MCF 10A (cell line): ENCODE measurements around the gene GALK1. TPM values are rescaled to one million over a fixed set of nuclear protein-coding genes. Genes with fewer than 3 reads are reported as not detected.
A peak's percentile ranks its signal among the peaks of the same experiment; 100 is the strongest.
"Not testable (repeated sequence)": the region's sequence is repeated elsewhere in the genome, so short reads cannot be mapped to it uniquely, and the experiment has no call there.

Experiments used
- BruUV-seq: library from RNA; stranded (reverse); fragments of 400-500 nt; replicated peaks from 2 replicates; lab custom pipeline; 2021; lab: Mats Ljungman, UMichigan
- CTCF ChIA-PET: fragments of 300-600 bp; sonication (Branson Sonifier 250); formaldehyde crosslinking; extraction: SDS; loops from one replicate; lab custom pipeline; 2021; ENCODE audit warnings: antibody characterized with exemption, inconsistent platforms; lab: Yijun Ruan, JAX
- POLR2A ChIA-PET: fragments of 300-600, 350-650 bp; sonication (Branson Sonifier 250); formaldehyde crosslinking; extraction: SDS; loops from one replicate; lab custom pipeline; 2020; ENCODE audit warnings: antibody characterized with exemption, inconsistent platforms; lab: Yijun Ruan, JAX
- DNase-seq: peaks from one replicate; pipeline ENCODE4 v3.0.0-alpha.2; 2018; ENCODE audit not compliant: unreplicated experiment
- H3K27ac Mint-ChIP-seq: one replicate; pipeline ENCODE4 v1.8.0; 2022; ENCODE audit warnings: mild to moderate bottlenecking, low read depth, mixed read lengths; ENCODE audit not compliant: unreplicated experiment
- H3K27me3 Mint-ChIP-seq: one replicate; pipeline ENCODE4 v1.8.0; 2022; ENCODE audit warnings: mixed read lengths; ENCODE audit not compliant: insufficient read depth, unreplicated experiment
- H3K36me3 Mint-ChIP-seq: one replicate; pipeline ENCODE4 v1.8.0; 2022; ENCODE audit warnings: mild to moderate bottlenecking, moderate library complexity, mixed read lengths; ENCODE audit not compliant: insufficient read depth, unreplicated experiment
- H3K4me1 Mint-ChIP-seq: one replicate; pipeline ENCODE4 v1.8.0; 2022; ENCODE audit warnings: mixed read lengths; ENCODE audit not compliant: insufficient read depth, unreplicated experiment
- H3K4me3 Mint-ChIP-seq: one replicate; pipeline ENCODE4 v1.8.0; 2022; ENCODE audit warnings: mild to moderate bottlenecking, moderate library complexity, mixed read lengths; ENCODE audit not compliant: unreplicated experiment
- H3K9me3 Mint-ChIP-seq: one replicate; pipeline ENCODE4 v1.8.0; 2022; ENCODE audit warnings: mixed read lengths; ENCODE audit not compliant: unreplicated experiment
- CTCF ChIP-seq: fragments of 200-600 bp; IDR thresholded peaks from one replicate; pipeline ENCODE4 v1.8.0; 2022; ENCODE audit warnings: antibody characterized with exemption, mild to moderate bottlenecking; ENCODE audit not compliant: unreplicated experiment
- intact Hi-C: fragments of 100-400 bp; cut with micrococcal nuclease; formaldehyde crosslinking; loops from 2 replicates; pipeline ENCODE4 v1.14.1; 2022
- total RNA-seq: library from RNA; stranded (reverse); gene quantifications from 2 replicates; pipeline ENCODE4 v1.2.3, GENCODE V29; 2022

The GALK1 gene
- total RNA-seq, 1 experiment from 2014 or later: 8.7 TPM

GRCh38 chr17:75778861-75779249, 13.9 kb upstream of the GALK1 start:
- Mint-ChIP-seq H3K4me1 (peaks cover 18% of the 10 kb centered on the region), H3K36me3 (peaks cover 49% of the 10 kb centered on the region), H3K27ac (peak overlapping the region; percentile 100), H3K27me3 (no peaks in the 10 kb centered on the region), H3K4me3 (peak overlapping the region; percentile 93), H3K9me3 (no peaks in the 10 kb centered on the region)
- ChIA-PET POLR2A (interaction anchor here (0.6 to 8.0 kb wide), 15 partner anchors 6 to 200 kb away, joined by 3 to 153 read pairs (median 7); partner anchors contain the start of genes ACOX1, GALK1, TEN1 and TRIM47), CTCF (interaction anchor here (0.6 to 1.1 kb wide), 3 partner anchors 71 to 193 kb away, joined by 3 to 5 read pairs (median 4); no protein-coding TSS in a partner anchor)
- no TSS peak for BruUV-seq
- DNase-seq: no peak
- intact Hi-C loops: loop anchor here (2.0 to 5.0 kb wide), 2 partner anchors 38 to 98 kb away; no protein-coding TSS in a partner anchor
- peak; percentile 55 for TF ChIP-seq CTCF

- intact Hi-C loops: loop anchor here (2.0 to 5.0 kb wide), 2 partner anchors 39 to 99 kb away; no protein-coding TSS in a partner anchor
- Mint-ChIP-seq H3K36me3 (peaks cover 49% of the 10 kb centered on the region), H3K27ac (peak overlapping the region; percentile 100), H3K4me3 (peak overlapping the region; percentile 93), H3K4me1 (peaks cover 18% of the 10 kb centered on the region)
- H3K27me3 Mint-ChIP-seq, DNase-seq, H3K9me3 Mint-ChIP-seq: not testable (repeated sequence)
- ChIA-PET CTCF (interaction anchor here (0.6 to 1.1 kb wide), 6 partner anchors 13 to 127 kb away, joined by 3 to 5 read pairs (median 4); no protein-coding TSS in a partner anchor), POLR2A (interaction anchor here (0.6 to 8.0 kb wide), 20 partner anchors 7 to 201 kb away, joined by 3 to 153 read pairs (median 4); partner anchors contain the start of genes ACOX1, GALK1, TEN1 and TRIM47)
- TSS peak; percentile 47 for BruUV-seq
Measured at GRCh38 chr17:75778066-75778860, 13.3 kb upstream of the GALK1 start.

GRCh38 chr17:75777296-75777922, 12.4 kb upstream of the GALK1 start:
- ChIA-PET POLR2A (interaction anchor here (0.6 to 8.0 kb wide), 22 partner anchors 8 to 119 kb away, joined by 3 to 153 read pairs (median 6); partner anchors contain the start of genes GALK1, RECQL5, SAP30BP and TRIM47), CTCF (interaction anchor here (0.6 to 1.1 kb wide), 7 partner anchors 12 to 144 kb away, joined by 3 to 7 read pairs (median 4); partner anchors contain the start of genes GALK1 and SMIM5)
- Mint-ChIP-seq H3K4me1 (peaks cover 18% of the 10 kb centered on the region), H3K27me3 (no peaks in the 10 kb centered on the region), H3K4me3 (peak overlapping the region; percentile 93), H3K27ac (peak overlapping the region; percentile 11), H3K36me3 (peaks cover 49% of the 10 kb centered on the region), H3K9me3 (no peaks in the 10 kb centered on the region)
- no peak for DNase-seq
- TF ChIP-seq CTCF: no peak
- BruUV-seq: no TSS peak
- intact Hi-C loops: loop anchor here (5.0 kb wide), 1 partner anchor 40 kb away; no protein-coding TSS in a partner anchor
